ENCODE measurements around the gene ACP7.

DNA sequence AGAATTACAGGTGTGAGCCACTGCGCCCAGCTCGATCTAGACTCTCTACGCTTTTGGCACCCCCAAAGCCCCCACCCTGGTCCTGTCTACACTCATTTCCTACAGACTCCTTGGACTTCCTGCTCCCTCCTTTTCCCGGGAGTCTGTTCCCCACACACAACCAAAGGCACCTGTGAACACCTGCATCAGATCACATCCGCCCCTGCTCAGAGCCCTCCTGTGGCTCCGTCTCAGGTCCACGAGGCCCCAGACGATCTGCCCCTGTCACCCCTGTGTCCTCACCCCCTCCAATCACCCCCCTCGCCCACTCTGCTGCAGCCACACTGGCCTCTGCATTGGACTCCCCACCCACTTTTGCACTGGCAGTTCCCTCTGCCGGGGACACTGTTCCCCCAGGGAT lies 29.0 kb downstream of the ACP7 start:
- TF ChIP-seq, protein P1, sequence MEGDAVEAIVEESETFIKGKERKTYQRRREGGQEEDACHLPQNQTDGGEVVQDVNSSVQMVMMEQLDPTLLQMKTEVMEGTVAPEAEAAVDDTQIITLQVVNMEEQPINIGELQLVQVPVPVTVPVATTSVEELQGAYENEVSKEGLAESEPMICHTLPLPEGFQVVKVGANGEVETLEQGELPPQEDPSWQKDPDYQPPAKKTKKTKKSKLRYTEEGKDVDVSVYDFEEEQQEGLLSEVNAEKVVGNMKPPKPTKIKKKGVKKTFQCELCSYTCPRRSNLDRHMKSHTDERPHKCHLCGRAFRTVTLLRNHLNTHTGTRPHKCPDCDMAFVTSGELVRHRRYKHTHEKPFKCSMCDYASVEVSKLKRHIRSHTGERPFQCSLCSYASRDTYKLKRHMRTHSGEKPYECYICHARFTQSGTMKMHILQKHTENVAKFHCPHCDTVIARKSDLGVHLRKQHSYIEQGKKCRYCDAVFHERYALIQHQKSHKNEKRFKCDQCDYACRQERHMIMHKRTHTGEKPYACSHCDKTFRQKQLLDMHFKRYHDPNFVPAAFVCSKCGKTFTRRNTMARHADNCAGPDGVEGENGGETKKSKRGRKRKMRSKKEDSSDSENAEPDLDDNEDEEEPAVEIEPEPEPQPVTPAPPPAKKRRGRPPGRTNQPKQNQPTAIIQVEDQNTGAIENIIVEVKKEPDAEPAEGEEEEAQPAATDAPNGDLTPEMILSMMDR (IDR thresholded peaks at IDR 0.05; ENCODE audit: borderline replicate concordance, extremely low read depth, low read length, poor library complexity, severe bottlenecking): no peak
- no peak for TF ChIP-seq EZH2 (IDR thresholded peaks at IDR 0.05; ENCODE audit: borderline replicate concordance, low read depth, low read length, severe bottlenecking)
